Natural killer cell (primary cell): Measurements from ENCODE around the gene BUD23. TPM values are rescaled to one million over a fixed set of nuclear protein-coding genes. Genes with fewer than 3 reads are reported as not detected.

Source experiments
- ATAC-seq, 3 donors: fragments of 150-1000 bp in 2 of 3; fragments of 200-7000 bp in 1 of 3; cut with Tn5 transposase; 1 replicate in 1 of 3; 2 replicates in 2 of 3; pipeline ENCODE4 v1.10.0; 2021; ENCODE audit warnings: mild to moderate bottlenecking in 2 of 3, moderate library complexity in 2 of 3
- DNase-seq, 2 donors: peaks; one replicate each; pipeline versions ENCODE4 v3.0.0 to v3.0.0-alpha.2; 2013 to 2021; ENCODE audit warnings: mixed read lengths in 1 of 2
- H3K27ac ChIP-seq: one replicate; pipeline ENCODE4 v1.5.1; 2013; ENCODE audit warnings: mild to moderate bottlenecking, low read length
- H3K27me3 ChIP-seq: one replicate; pipeline ENCODE4 v1.6.1; 2013; ENCODE audit warnings: low read length; ENCODE audit not compliant: control insufficient read depth, insufficient read depth
- H3K36me3 ChIP-seq: one replicate; pipeline ENCODE4 v1.6.1; 2013; ENCODE audit warnings: low read length; ENCODE audit not compliant: control insufficient read depth, insufficient read depth
- H3K4me1 ChIP-seq: one replicate; pipeline ENCODE4 v1.6.1; 2013; ENCODE audit warnings: low read length; ENCODE audit not compliant: control insufficient read depth, insufficient read depth
- H3K4me3 ChIP-seq: one replicate; pipeline ENCODE4 v1.5.1; 2013; ENCODE audit warnings: low read length
- H3K9me3 ChIP-seq: one replicate; pipeline ENCODE4 v1.6.1; 2013; ENCODE audit warnings: low read length; ENCODE audit not compliant: control insufficient read depth, insufficient read depth
- H3K27ac Mint-ChIP-seq, 2 donors: one replicate each; pipeline ENCODE4 v1.8.0; 2022; ENCODE audit warnings: mild to moderate bottlenecking in 2 of 2, mixed read lengths in 2 of 2, moderate library complexity in 1 of 2
- H3K27me3 Mint-ChIP-seq, 2 donors: one replicate each; pipeline ENCODE4 v1.8.0; 2022; ENCODE audit warnings: low read depth in 2 of 2, mixed read lengths in 2 of 2
- H3K36me3 Mint-ChIP-seq: one replicate; pipeline ENCODE4 v1.8.0; 2022; ENCODE audit warnings: mixed read lengths
- H3K4me1 Mint-ChIP-seq, 2 donors: one replicate each; pipeline ENCODE4 v1.8.0; 2022; ENCODE audit warnings: mixed read lengths in 2 of 2
- H3K4me3 Mint-ChIP-seq: one replicate; pipeline ENCODE4 v1.8.0; 2022; ENCODE audit warnings: mild to moderate bottlenecking, moderate library complexity, mixed read lengths
- H3K9me3 Mint-ChIP-seq, 2 donors: one replicate each; pipeline ENCODE4 v1.8.0; 2022; ENCODE audit warnings: mixed read lengths in 2 of 2
- CTCF ChIP-seq: fragments of 200-600 bp; IDR thresholded peaks from one replicate; pipeline ENCODE4 v1.8.0; 2022; ENCODE audit warnings: antibody characterized with exemption
- WGBS: methylation state at CpG from one replicate; pipeline ENCODE4 v1.1.7; 2013; ENCODE audit warnings: missing lambda C conversion rate; ENCODE audit not compliant: insufficient coverage; 5-methylcytosine and 5-hydroxymethylcytosine counted together
- intact Hi-C: fragments of 100-400 bp; cut with micrococcal nuclease; formaldehyde crosslinking; loops from one replicate; pipeline ENCODE4 v1.14.2; 2022
- total RNA-seq, 4 donors: library from RNA; stranded (reverse); fragments of 120-200 nt in 1 of 4; gene quantifications; one replicate each; pipeline versions ENCODE4 v1.2.3 to v1.2.4, GENCODE V29; 2013 to 2022

BUD23 gene
- total RNA-seq, 3 donors from 2014 or later (not counting 1 experiment from before 2014, with no cell fraction given): 93.1 to 101 (median 94.2) TPM

DNA sequence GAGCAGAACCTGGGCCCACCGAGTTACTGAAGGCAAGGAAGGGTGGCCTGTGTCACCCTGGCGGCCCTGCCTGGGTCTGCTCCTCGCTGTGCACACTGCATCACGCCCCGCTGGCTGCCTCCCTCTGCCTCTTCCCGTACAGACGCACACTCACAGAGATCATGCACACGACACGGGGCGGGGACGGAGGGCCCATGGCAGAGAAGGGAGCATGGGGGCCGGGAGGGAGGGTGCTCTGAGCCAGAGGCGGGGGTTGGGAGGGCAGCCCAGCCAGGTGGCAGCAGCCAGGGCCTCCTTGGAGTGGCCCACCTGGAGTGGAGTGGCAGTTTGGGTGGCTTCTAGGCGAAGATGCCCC is 16.6 kb downstream of the BUD23 start:
- Mint-ChIP-seq H3K27ac (no peak overlapping the region), H3K36me3 (peaks cover 7% of the 10 kb centered on the region), H3K27me3 (no peaks in the 10 kb centered on the region), H3K4me1 (peaks cover 8 to 14% of the 10 kb centered on the region in 2 donors), H3K9me3 (no peaks in the 10 kb centered on the region), H3K4me3 (no peak overlapping the region)
- Histone ChIP-seq H3K36me3 (peaks cover 36% of the 10 kb centered on the region), H3K27me3 (no peaks in the 10 kb centered on the region), H3K4me1 (peaks cover 5% of the 10 kb centered on the region), H3K9me3 (no peaks in the 10 kb centered on the region), H3K4me3 (no peak overlapping the region), H3K27ac (no peak overlapping the region)
- WGBS: 94% methylated on average over 14 of the region's 14 CpGs
- no peak for DNase-seq
- no peak for TF ChIP-seq CTCF
- intact Hi-C loops: no loop called here
- no peak for ATAC-seq

- no peaks in the 10 kb centered on the region for H3K27me3 ChIP-seq
- Mint-ChIP-seq H3K4me3 (no peak overlapping the region), H3K36me3 (peaks cover 4% of the 10 kb centered on the region), H3K27me3 (no peaks in the 10 kb centered on the region), H3K4me1 (peaks cover 8 to 10% of the 10 kb centered on the region in 2 donors), H3K9me3 (no peaks in the 10 kb centered on the region), H3K27ac (no peak overlapping the region)
- peaks cover 33% of the 10 kb centered on the region for H3K36me3 ChIP-seq
- no peak for DNase-seq
- WGBS: 88% methylated on average over 15 of the region's 15 CpGs
- no peak for TF ChIP-seq CTCF
- no peak overlapping the region for H3K4me3 ChIP-seq
- no peak overlapping the region for H3K27ac ChIP-seq
- no peak for ATAC-seq
- peaks cover 5% of the 10 kb centered on the region for H3K4me1 ChIP-seq
- H3K9me3 ChIP-seq: no peaks in the 10 kb centered on the region
- intact Hi-C loops: no loop called here
These were observed 17.3 kb downstream of the BUD23 start for GRCh38 chr7:73700581-73701134.

DNA sequence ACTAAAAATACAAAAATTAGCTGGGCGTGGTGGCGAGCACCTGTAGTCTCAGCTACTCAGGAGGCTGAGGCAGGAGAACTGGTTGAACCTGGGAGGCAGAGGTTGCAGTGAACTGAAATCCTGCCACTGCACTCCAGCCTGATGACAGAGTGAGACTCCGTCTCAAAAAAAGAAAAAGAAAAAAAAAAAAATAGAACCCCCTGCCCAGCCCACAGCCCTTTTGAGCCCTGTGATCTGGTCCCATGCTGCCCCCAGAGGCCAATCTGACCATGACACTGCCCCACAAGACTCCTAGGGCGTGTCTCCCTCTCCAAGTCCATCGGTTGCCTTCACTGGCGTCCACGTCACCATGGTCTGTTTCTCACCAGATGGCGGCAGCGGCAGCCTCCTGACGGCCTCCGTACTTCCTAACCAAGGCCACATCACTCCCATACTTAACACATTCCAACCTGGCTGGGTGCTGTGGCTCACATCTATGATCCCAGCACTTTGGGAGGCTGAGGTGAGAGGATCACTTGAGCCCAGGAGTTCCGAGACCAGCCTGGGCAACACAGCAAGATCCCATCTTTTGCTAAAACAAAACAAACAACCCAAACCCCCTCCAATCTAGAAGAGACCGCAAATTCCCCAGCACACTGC is 18.1 kb downstream of the BUD23 start:
- TF ChIP-seq CTCF: peak; percentile 47
- intact Hi-C loops: no loop called here
- Histone ChIP-seq H3K27me3 (no peaks in the 10 kb centered on the region), H3K9me3 (no peaks in the 10 kb centered on the region), H3K4me3 (no peak overlapping the region), H3K36me3 (peaks cover 25% of the 10 kb centered on the region), H3K4me1 (peaks cover 5% of the 10 kb centered on the region), H3K27ac (no peak overlapping the region)
- ATAC-seq (peak; percentile 40 to 59 (median 58)), DNase-seq (peak in 1 of 2 donors; percentile 56)
- no peaks in the 10 kb centered on the region for H3K9me3 Mint-ChIP-seq
- H3K4me3 Mint-ChIP-seq: no peak overlapping the region
- H3K36me3 Mint-ChIP-seq: no peaks in the 10 kb centered on the region
- H3K27ac Mint-ChIP-seq: no peak overlapping the region
- peaks cover 8 to 15% of the 10 kb centered on the region in 2 donors for H3K4me1 Mint-ChIP-seq
- H3K27me3 Mint-ChIP-seq: no peaks in the 10 kb centered on the region
- WGBS: 72% methylated on average over 13 of the region's 13 CpGs

DNA sequence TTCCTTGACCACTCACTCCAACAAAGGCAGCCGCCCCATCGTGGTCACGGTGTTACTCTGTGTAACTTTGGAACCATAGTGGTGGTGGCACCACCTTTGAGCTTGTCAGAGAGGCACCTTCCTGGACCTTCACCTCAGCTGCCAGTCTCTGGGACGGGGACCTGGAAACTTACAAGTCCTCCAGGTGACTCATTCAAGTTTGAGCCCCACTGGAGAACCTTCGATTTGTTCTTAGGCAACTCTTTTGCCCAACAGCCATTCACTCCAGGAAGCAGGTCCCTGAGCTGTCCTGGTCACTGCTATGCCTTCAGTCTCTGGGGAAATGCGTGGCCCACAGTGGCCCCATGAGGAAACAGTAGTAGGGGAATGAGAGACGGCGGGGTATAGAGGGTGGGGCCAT is 18.8 kb downstream of the BUD23 start:
- Mint-ChIP-seq H3K9me3 (no peaks in the 10 kb centered on the region), H3K36me3 (no peaks in the 10 kb centered on the region), H3K27me3 (no peaks in the 10 kb centered on the region), H3K4me3 (no peak overlapping the region), H3K27ac (peak overlapping the region in 1 of 2 donors; percentile 61), H3K4me1 (peaks cover 8 to 22% of the 10 kb centered on the region in 2 donors)
- DNase-seq: no peak
- no peak for TF ChIP-seq CTCF
- no peaks in the 10 kb centered on the region for H3K27me3 ChIP-seq
- peaks cover 18% of the 10 kb centered on the region for H3K36me3 ChIP-seq
- peaks cover 11% of the 10 kb centered on the region for H3K4me1 ChIP-seq
- no peak overlapping the region for H3K27ac ChIP-seq
- no peaks in the 10 kb centered on the region for H3K9me3 ChIP-seq
- intact Hi-C loops: no loop called here
- H3K4me3 ChIP-seq: no peak overlapping the region
- no peak for ATAC-seq
- WGBS: 80% methylated on average over 8 of the region's 8 CpGs
